HEK293 (cell line): ENCODE results near the gene CMTM4.

Source experiments
- ZNF140 ChIP-seq: fragments of 450-650 bp; formaldehyde crosslinking; IDR thresholded peaks from 2 replicates; pipeline ENCODE4 v1.5.1; 2016; ENCODE audit warnings: missing biosample characterization, missing genetic modification characterization
- ZNF184 ChIP-seq: fragments of 450-650 bp; IDR thresholded peaks from 2 replicates; pipeline ENCODE4 v1.5.1; 2018; ENCODE audit warnings: missing biosample characterization, mild to moderate bottlenecking, missing genetic modification characterization
- ZNF449 ChIP-seq: fragments of 450-650 bp; formaldehyde crosslinking; IDR thresholded peaks from 2 replicates; pipeline ENCODE4 v1.5.1; 2017; ENCODE audit warnings: missing biosample characterization, mild to moderate bottlenecking, missing genetic modification characterization, moderate library complexity
- TF ChIP-seq, protein P1 (sequence below): fragments of 450-650 bp; formaldehyde crosslinking; IDR thresholded peaks from 2 replicates; pipeline ENCODE4 v1.5.1; 2016; ENCODE audit warnings: missing biosample characterization, missing genetic modification characterization
- TF ChIP-seq, protein P2 (sequence below): fragments of 450-650 bp; formaldehyde crosslinking; IDR thresholded peaks from 2 replicates; pipeline ENCODE4 v1.5.1; 2016; ENCODE audit warnings: missing biosample characterization, missing genetic modification characterization

- TF ChIP-seq, protein P1, sequence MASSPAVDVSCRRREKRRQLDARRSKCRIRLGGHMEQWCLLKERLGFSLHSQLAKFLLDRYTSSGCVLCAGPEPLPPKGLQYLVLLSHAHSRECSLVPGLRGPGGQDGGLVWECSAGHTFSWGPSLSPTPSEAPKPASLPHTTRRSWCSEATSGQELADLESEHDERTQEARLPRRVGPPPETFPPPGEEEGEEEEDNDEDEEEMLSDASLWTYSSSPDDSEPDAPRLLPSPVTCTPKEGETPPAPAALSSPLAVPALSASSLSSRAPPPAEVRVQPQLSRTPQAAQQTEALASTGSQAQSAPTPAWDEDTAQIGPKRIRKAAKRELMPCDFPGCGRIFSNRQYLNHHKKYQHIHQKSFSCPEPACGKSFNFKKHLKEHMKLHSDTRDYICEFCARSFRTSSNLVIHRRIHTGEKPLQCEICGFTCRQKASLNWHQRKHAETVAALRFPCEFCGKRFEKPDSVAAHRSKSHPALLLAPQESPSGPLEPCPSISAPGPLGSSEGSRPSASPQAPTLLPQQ (tag by site-specific recombination): no peak
- TF ChIP-seq, protein P2, sequence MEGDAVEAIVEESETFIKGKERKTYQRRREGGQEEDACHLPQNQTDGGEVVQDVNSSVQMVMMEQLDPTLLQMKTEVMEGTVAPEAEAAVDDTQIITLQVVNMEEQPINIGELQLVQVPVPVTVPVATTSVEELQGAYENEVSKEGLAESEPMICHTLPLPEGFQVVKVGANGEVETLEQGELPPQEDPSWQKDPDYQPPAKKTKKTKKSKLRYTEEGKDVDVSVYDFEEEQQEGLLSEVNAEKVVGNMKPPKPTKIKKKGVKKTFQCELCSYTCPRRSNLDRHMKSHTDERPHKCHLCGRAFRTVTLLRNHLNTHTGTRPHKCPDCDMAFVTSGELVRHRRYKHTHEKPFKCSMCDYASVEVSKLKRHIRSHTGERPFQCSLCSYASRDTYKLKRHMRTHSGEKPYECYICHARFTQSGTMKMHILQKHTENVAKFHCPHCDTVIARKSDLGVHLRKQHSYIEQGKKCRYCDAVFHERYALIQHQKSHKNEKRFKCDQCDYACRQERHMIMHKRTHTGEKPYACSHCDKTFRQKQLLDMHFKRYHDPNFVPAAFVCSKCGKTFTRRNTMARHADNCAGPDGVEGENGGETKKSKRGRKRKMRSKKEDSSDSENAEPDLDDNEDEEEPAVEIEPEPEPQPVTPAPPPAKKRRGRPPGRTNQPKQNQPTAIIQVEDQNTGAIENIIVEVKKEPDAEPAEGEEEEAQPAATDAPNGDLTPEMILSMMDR (tag by site-specific recombination): no peak
- no peak for TF ChIP-seq ZNF140 (tag by site-specific recombination)
- TF ChIP-seq ZNF449 (tag by site-specific recombination): no peak
- TF ChIP-seq ZNF184: no peak
These were observed 108.5 kb downstream of the CMTM4 start for GRCh38 chr16:66587881-66588600.
